Activated CD8-positive, alpha-beta T cell treated with anti-CD3 and anti-CD28 coated beads, Interleukin-2, amount 10 ng/mL, durations not matched to agents 7 days and 5 days (primary cell): ENCODE data around the gene LGMN. TPM values are rescaled to one million over a fixed set of nuclear protein-coding genes. Genes with fewer than 3 reads are reported as not detected.

Experiments
- ATAC-seq: fragments of 150-1000 bp; cut with Tn5 transposase; one replicate; pipeline ENCODE4 v1.10.0; 2021; ENCODE audit warnings: moderate library complexity
- CTCF ChIA-PET: fragments of 350-600 bp; sonication (Branson Sonifier 250); formaldehyde crosslinking; loops from one replicate; lab custom pipeline; 2021; ENCODE audit warnings: antibody characterized with exemption; lab: Charles Lee
- POLR2A ChIA-PET: fragments of 350-600 bp; sonication (Branson Sonifier 250); formaldehyde crosslinking; loops from one replicate; lab custom pipeline; 2021; ENCODE audit warnings: antibody characterized with exemption; lab: Charles Lee
- DNase-seq: peaks from one replicate; pipeline ENCODE4 v3.0.0-alpha.2; 2020
- H3K27ac Mint-ChIP-seq: one replicate; pipeline ENCODE4 v1.8.0; 2021; ENCODE audit warnings: mild to moderate bottlenecking, mixed read lengths
- H3K27me3 Mint-ChIP-seq: one replicate; pipeline ENCODE4 v1.8.0; 2021; ENCODE audit warnings: low read depth, mixed read lengths
- H3K36me3 Mint-ChIP-seq: one replicate; pipeline ENCODE4 v1.8.0; 2021; ENCODE audit warnings: low read depth, mixed read lengths
- H3K4me1 Mint-ChIP-seq: one replicate; pipeline ENCODE4 v1.8.0; 2021; ENCODE audit warnings: low read depth, mixed read lengths
- H3K4me3 Mint-ChIP-seq: one replicate; pipeline ENCODE4 v1.8.0; 2021; ENCODE audit warnings: mild to moderate bottlenecking, mixed read lengths
- H3K9me3 Mint-ChIP-seq: one replicate; pipeline ENCODE4 v1.8.0; 2022; ENCODE audit warnings: mixed read lengths; ENCODE audit not compliant: insufficient read depth
- total RNA-seq, 2 experiments: library from RNA; stranded (reverse); gene quantifications; one replicate each; pipeline ENCODE4 v1.2.3, GENCODE V29; 2021

The LGMN gene
- total RNA-seq, 2 experiments from 2014 or later, result 0.73 to 0.76 TPM

GRCh38 chr14:92706386-92706785, 42.0 kb downstream of the LGMN start:
- POLR2A ChIA-PET, result no interaction called here

GRCh38 chr14:92704821-92705220, 43.6 kb downstream of the LGMN start:
- ATAC-seq, result no peak
- ChIA-PET CTCF (interaction anchor here (1.4 kb wide), 1 partner anchor 18 kb away, joined by 4 read pairs; no protein-coding TSS in a partner anchor), POLR2A (no interaction called here)
- no peaks in the 10 kb centered on the region for H3K36me3 Mint-ChIP-seq
- no peaks in the 10 kb centered on the region for H3K9me3 Mint-ChIP-seq
- peaks cover 3% of the 10 kb centered on the region for H3K4me1 Mint-ChIP-seq
- no peak overlapping the region for H3K27ac Mint-ChIP-seq
- peaks cover 19% of the 10 kb centered on the region for H3K27me3 Mint-ChIP-seq
- no peak for DNase-seq
- H3K4me3 Mint-ChIP-seq, result no peak overlapping the region

More at GRCh38 chr14:92706386-92706785, 42.0 kb downstream of the LGMN start:
- CTCF ChIA-PET, result interaction anchor here (1.2 to 1.4 kb wide), 2 partner anchors 8 to 20 kb away, joined by 3 to 4 read pairs; no protein-coding TSS in a partner anchor
- peaks cover 9% of the 10 kb centered on the region for H3K27me3 Mint-ChIP-seq
- no peaks in the 10 kb centered on the region for H3K36me3 Mint-ChIP-seq
- peaks cover 3% of the 10 kb centered on the region for H3K4me1 Mint-ChIP-seq
- H3K4me3 Mint-ChIP-seq, result no peak overlapping the region
- no peaks in the 10 kb centered on the region for H3K9me3 Mint-ChIP-seq
- ATAC-seq (no peak), DNase-seq (no peak)
- H3K27ac Mint-ChIP-seq, result no peak overlapping the region

- ChIA-PET POLR2A (interaction anchor here (0.5 kb wide), 1 partner anchor 583 kb away, joined by 3 read pairs; the partner anchor contains the start of genes CPSF2 and NDUFB1), CTCF (interaction anchor here (1.0 kb wide), 2 partner anchors 9 to 18 kb away, joined by 3 to 4 read pairs; no protein-coding TSS in a partner anchor)
- peaks cover 3% of the 10 kb centered on the region for H3K4me1 Mint-ChIP-seq
- DNase-seq (no peak), ATAC-seq (no peak)
- H3K9me3 Mint-ChIP-seq, result no peaks in the 10 kb centered on the region
- peaks cover 19% of the 10 kb centered on the region for H3K27me3 Mint-ChIP-seq
- H3K27ac Mint-ChIP-seq, result no peak overlapping the region
- H3K36me3 Mint-ChIP-seq, result no peaks in the 10 kb centered on the region
- no peak overlapping the region for H3K4me3 Mint-ChIP-seq
Observed at GRCh38 chr14:92704036-92704804, 44.2 kb downstream of the LGMN start.

GRCh38 chr14:92703516-92703915, 44.9 kb downstream of the LGMN start:
- DNase-seq (no peak), ATAC-seq (no peak)
- ChIA-PET CTCF (interaction anchor here (1.0 kb wide), 2 partner anchors 10 to 17 kb away, joined by 3 to 4 read pairs; no protein-coding TSS in a partner anchor), POLR2A (interaction anchor here (0.5 kb wide), 1 partner anchor 582 kb away, joined by 3 read pairs; the partner anchor contains the start of genes CPSF2 and NDUFB1)
- Mint-ChIP-seq H3K4me1 (peaks cover 3% of the 10 kb centered on the region), H3K9me3 (no peaks in the 10 kb centered on the region), H3K27me3 (peaks cover 19% of the 10 kb centered on the region), H3K36me3 (no peaks in the 10 kb centered on the region), H3K4me3 (no peak overlapping the region), H3K27ac (no peak overlapping the region)

- Mint-ChIP-seq H3K9me3 (no peaks in the 10 kb centered on the region), H3K27ac (no peak overlapping the region), H3K4me1 (peaks cover 3% of the 10 kb centered on the region), H3K27me3 (peaks cover 25% of the 10 kb centered on the region), H3K4me3 (no peak overlapping the region), H3K36me3 (no peaks in the 10 kb centered on the region)
- ATAC-seq, result no peak
- DNase-seq, result no peak
- ChIA-PET POLR2A (no interaction called here), CTCF (no interaction called here)
Observed at GRCh38 chr14:92702441-92702918, 45.9 kb downstream of the LGMN start.

- no peak for ATAC-seq
- Mint-ChIP-seq H3K27me3 (peaks cover 27% of the 10 kb centered on the region), H3K4me1 (peaks cover 3% of the 10 kb centered on the region), H3K36me3 (no peaks in the 10 kb centered on the region), H3K27ac (no peak overlapping the region), H3K4me3 (no peak overlapping the region), H3K9me3 (no peaks in the 10 kb centered on the region)
- DNase-seq, result no peak
- ChIA-PET CTCF (interaction anchor here (1.0 kb wide), 1 partner anchor 12 kb away, joined by 3 read pairs; no protein-coding TSS in a partner anchor), POLR2A (no interaction called here)
Observed at GRCh38 chr14:92701826-92702225, 46.6 kb downstream of the LGMN start.

- DNase-seq (no peak), ATAC-seq (no peak)
- POLR2A ChIA-PET, result no interaction called here
- CTCF ChIA-PET, result interaction anchor here (1.0 kb wide), 1 partner anchor 9 kb away, joined by 3 read pairs; no protein-coding TSS in a partner anchor
- Mint-ChIP-seq H3K4me3 (no peak overlapping the region), H3K9me3 (no peaks in the 10 kb centered on the region), H3K27ac (no peak overlapping the region), H3K36me3 (no peaks in the 10 kb centered on the region), H3K4me1 (peaks cover under 1% of the 10 kb centered on the region), H3K27me3 (peaks cover 25% of the 10 kb centered on the region)
Observed at GRCh38 chr14:92698393-92698792, 50.0 kb downstream of the LGMN start.

- H3K9me3 Mint-ChIP-seq, result no peaks in the 10 kb centered on the region
- DNase-seq (no peak), ATAC-seq (no peak)
- H3K27me3 Mint-ChIP-seq, result peaks cover 18% of the 10 kb centered on the region
- H3K4me3 Mint-ChIP-seq, result no peak overlapping the region
- CTCF ChIA-PET, result no interaction called here
- peaks cover 12% of the 10 kb centered on the region for H3K4me1 Mint-ChIP-seq
- POLR2A ChIA-PET, result no interaction called here
- H3K36me3 Mint-ChIP-seq, result no peaks in the 10 kb centered on the region
- H3K27ac Mint-ChIP-seq, result no peak overlapping the region
Observed at GRCh38 chr14:92696366-92696765, 52.1 kb downstream of the LGMN start.

- Mint-ChIP-seq H3K27me3 (peaks cover 13% of the 10 kb centered on the region), H3K4me1 (peaks cover 12% of the 10 kb centered on the region), H3K27ac (no peak overlapping the region), H3K9me3 (no peaks in the 10 kb centered on the region), H3K36me3 (no peaks in the 10 kb centered on the region), H3K4me3 (no peak overlapping the region)
- POLR2A ChIA-PET, result no interaction called here
- CTCF ChIA-PET, result interaction anchor here (0.8 kb wide), 1 partner anchor 20 kb away, joined by 3 read pairs; no protein-coding TSS in a partner anchor
- no peak for ATAC-seq
- DNase-seq, result no peak
Observed at GRCh38 chr14:92695562-92695961, 52.9 kb downstream of the LGMN start.

- peaks cover 2% of the 10 kb centered on the region for H3K36me3 Mint-ChIP-seq
- no peak overlapping the region for H3K4me3 Mint-ChIP-seq
- CTCF ChIA-PET, result interaction anchor here (0.8 kb wide), 1 partner anchor 21 kb away, joined by 3 read pairs; no protein-coding TSS in a partner anchor
- H3K27ac Mint-ChIP-seq, result no peak overlapping the region
- H3K4me1 Mint-ChIP-seq, result peaks cover 12% of the 10 kb centered on the region
- H3K9me3 Mint-ChIP-seq, result no peaks in the 10 kb centered on the region
- POLR2A ChIA-PET, result no interaction called here
- ATAC-seq, result no peak
- H3K27me3 Mint-ChIP-seq, result peaks cover 8% of the 10 kb centered on the region
- DNase-seq, result no peak
Observed at GRCh38 chr14:92694807-92695206, 53.6 kb downstream of the LGMN start.

GRCh38 chr14:92693998-92694795, 54.2 kb downstream of the LGMN start:
- ChIA-PET CTCF (no interaction called here), POLR2A (no interaction called here)
- ATAC-seq, result no peak
- H3K36me3 Mint-ChIP-seq, result peaks cover 2% of the 10 kb centered on the region
- no peaks in the 10 kb centered on the region for H3K9me3 Mint-ChIP-seq
- DNase-seq, result no peak
- H3K4me1 Mint-ChIP-seq, result peaks cover 12% of the 10 kb centered on the region
- H3K4me3 Mint-ChIP-seq, result no peak overlapping the region
- peaks cover 8% of the 10 kb centered on the region for H3K27me3 Mint-ChIP-seq
- H3K27ac Mint-ChIP-seq, result no peak overlapping the region
